Mammary epithelial cell (primary cell): ENCODE data around the gene PKHD1.

ENCODE experiments used
- CTCF ChIP-seq, 2 donors: IDR thresholded peaks in 1 of 2; conservative IDR thresholded peaks in 1 of 2; 2 replicates each; pipeline ENCODE4 v1.5.1; 2011 to 2012; ENCODE audit warnings: inconsistent platforms in 2 of 2, low read length in 2 of 2, mild to moderate bottlenecking in 2 of 2, control low read depth in 1 of 2, low read depth in 1 of 2; ENCODE audit not compliant: insufficient read depth in 1 of 2; ENCODE audit errors: extremely low read depth in 1 of 2
- EZH2 ChIP-seq: IDR thresholded peaks from 2 replicates; pipeline ENCODE4 v1.6.1; 2012; ENCODE audit warnings: low read length, inconsistent platforms, borderline replicate concordance

DNA sequence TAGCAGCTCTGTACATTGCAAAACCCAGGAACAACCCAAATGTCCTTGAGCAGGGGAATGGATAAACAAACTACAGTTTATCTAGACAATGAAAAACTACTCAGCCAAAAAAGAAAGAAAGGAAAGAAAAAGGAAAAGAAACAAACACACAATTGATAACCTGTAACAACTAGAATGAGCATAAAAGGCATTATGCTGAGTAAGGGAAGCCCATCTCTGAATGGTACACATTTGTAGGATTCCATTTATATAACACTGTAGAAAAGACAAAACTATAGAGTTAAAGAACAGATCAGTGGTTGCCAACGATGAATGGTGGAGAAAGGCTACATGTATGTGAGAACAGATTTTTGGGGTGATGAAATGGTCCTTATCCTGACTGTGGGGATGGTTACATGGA, 454.0 kb downstream of the PKHD1 start:
- no peak for TF ChIP-seq EZH2
- no peak for TF ChIP-seq CTCF (conservative IDR thresholded peaks at IDR 0.05 in 1 of 2, IDR thresholded peaks at IDR 0.05 in 1 of 2; ENCODE audit: extremely low read depth in 1 of 2, insufficient read depth in 1 of 2, low read depth in 1 of 2, low read length in 2 of 2)
